Pons (tissue), 1 donor: ENCODE results near the gene C2orf92.
"Not testable (repeated sequence)": the region's sequence is repeated elsewhere in the genome, so short reads cannot be mapped to it uniquely, and the experiment has no call there.

ENCODE experiments used
- DNase-seq: peaks from one replicate; pipeline ENCODE4 v3.0.0-alpha.2; 2016; ENCODE audit warnings: low spot score

C2orf92 gene

GRCh38 chr2:97669448-97669847 is at the start of gene C2orf92:
Gene C2orf92, plus strand, starts transcription at chr2:97669713. Its CDS starts 76 bp downstream, at chr2:97669789.
- no peak for DNase-seq

GRCh38 chr2:97620492-97620891 is 49.0 kb upstream of the C2orf92 start:
- DNase-seq, result not testable (repeated sequence)

DNA sequence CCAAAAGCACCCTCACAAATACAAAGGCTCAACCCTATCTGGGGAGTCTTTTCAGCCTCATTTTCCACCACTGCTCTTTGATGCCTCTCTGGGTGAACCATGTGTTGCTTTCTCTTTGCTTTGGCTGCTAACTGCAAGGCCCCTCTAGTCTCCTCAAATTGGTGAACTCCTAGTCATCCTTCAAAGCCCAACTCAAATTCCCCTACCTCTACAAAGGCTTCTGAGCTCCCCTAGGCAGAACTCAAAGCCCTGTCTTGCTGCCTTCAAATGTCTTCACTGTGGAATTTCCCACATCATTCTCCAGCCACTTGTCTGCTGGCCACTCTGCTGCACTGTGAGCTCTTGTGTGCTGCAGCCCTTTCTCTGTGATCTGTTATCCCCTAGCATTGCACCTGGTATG is 46.5 kb upstream of the C2orf92 start:
- DNase-seq, result not testable (repeated sequence)

DNA sequence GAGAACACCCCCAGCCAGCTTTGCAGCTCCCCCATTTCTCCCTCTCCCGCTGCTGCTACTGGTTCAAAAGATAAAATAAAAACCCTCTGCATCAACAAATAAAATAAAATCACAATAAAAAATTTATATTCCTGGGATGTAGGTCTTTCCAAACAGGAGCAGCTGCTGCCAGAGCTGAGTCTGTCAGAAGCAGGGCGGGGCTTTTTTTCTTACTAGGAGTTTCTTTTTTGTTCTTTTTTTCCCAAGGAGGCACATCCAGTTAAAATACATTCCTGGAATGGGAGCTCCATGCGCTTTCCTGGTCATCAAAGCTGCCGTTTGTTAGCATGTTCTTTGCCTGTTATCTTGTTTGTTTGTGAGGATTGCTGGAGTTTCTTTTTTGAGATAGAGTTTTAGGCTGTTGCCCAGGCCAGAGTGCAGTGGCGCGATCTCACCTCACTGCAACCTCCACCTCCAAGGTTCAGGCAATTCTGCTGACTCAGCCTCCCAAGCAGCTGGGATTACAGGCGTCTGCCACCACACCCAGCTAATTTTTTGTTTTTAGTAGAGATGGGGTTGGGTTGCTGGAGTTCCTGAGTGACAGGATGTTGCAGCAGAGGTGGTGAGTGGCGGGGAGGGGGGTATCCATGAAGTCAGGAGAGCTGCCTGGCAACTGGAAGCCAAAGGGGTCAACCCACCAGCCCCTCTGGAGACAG is 44.0 kb upstream of the C2orf92 start:
- DNase-seq, result not testable (repeated sequence)

GRCh38 chr2:97626049-97626430 is 43.5 kb upstream of the C2orf92 start:
- not testable (repeated sequence) for DNase-seq

- no peak for DNase-seq
Measured at GRCh38 chr2:97644023-97644717, 25.3 kb upstream of the C2orf92 start.

GRCh38 chr2:97645112-97645694 is 24.3 kb upstream of the C2orf92 start:
- no peak for DNase-seq

GRCh38 chr2:97645695-97646629 is 23.6 kb upstream of the C2orf92 start, which contains the start of gene COX5B:
Gene COX5B, plus strand, starts transcription at chr2:97646062. Its CDS starts 25 bp downstream, at chr2:97646087.
- DNase-seq, result peak; percentile 99

DNA sequence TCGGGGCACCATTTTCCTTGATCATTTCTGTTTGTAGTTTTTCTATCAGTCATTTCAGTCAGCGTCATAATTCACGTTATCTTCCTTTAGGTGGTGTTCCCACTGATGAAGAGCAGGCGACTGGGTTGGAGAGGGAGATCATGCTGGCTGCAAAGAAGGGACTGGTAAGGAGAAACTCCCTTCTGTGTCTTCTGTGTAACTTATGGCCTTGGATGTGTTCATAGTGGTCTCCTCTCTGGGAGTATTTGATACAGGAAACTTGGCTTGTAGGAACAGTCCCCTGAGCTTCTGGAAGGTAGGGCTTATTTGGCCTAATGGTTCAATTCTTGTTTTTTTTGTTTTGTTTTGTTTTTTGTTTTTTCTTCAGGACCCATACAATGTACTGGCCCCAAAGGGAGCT is 22.5 kb upstream of the C2orf92 start:
- no peak for DNase-seq

- DNase-seq, result no peak
Measured at GRCh38 chr2:97651114-97651513, 18.4 kb upstream of the C2orf92 start.

- DNase-seq, result no peak
Measured at GRCh38 chr2:97653473-97653872, 16.0 kb upstream of the C2orf92 start.

DNA sequence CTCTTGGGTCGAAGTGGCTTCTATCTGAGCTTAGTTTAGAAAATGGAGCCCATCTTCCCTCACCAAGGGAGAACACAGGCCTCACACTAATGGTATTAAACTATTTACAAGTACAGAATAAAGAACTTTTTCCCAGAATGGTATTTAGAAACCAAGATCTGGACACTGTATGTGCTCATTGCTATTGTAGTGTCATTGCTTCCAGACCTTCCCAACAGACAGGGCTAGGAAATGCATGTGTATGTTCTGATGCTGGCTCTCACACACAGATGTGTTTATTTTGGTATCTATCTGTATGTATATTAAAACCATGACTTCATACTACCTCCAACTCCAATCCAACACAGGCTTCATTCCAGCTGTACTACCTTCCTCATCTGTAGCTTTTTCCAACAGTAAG is 15.6 kb upstream of the C2orf92 start:
- DNase-seq, result no peak

- no peak for DNase-seq
Measured at GRCh38 chr2:97654309-97654708, 15.2 kb upstream of the C2orf92 start.

DNA sequence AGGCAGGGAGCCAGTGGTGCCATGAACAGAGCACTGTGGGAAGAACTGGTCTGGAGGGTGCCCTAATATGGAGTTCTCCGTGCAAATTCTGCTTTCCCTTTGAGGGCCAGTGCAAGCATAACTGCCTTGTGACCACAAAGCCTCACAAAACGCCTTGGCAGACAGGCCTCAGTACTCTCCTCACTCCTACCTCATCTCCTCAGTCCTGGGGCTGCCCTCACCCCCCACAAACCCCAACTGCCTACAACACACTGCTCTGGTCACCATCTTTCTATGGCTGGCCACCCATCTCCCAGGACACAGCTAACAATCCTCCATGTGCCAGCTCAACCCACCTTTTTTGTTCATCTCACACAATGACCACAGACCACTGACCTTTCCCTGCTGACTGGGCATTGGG is 14.7 kb upstream of the C2orf92 start:
- DNase-seq, result no peak

DNA sequence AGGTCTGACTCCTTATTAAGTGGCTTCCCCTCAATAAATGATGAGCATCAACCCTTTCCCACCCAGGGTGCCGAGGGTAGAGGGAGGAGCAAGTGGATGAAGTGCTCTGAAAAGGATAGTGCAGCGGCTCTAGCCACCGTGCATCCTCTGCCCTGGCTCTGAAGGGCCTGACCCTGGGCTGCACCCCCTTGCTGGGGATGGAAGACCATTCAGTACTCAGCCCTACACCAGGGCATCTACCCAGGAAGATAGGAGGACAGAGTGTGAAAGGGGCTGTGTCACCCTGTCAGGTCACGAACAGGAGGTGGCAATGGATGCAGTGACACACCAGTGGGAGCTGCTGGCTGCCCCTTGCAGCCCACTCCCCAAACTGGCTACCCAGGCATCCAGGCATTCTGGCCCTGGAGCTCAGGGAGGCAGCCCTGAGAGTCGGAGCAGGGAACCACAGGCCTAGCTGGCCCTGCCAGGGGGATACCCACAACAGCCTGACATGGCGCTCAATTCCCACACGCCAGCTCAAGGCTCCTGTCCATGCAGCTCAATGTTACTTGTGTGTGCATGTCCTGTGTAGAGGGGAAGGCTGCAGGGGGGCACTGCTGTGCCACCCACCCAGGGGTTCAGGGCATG is 13.3 kb upstream of the C2orf92 start:
- DNase-seq, result no peak

DNA sequence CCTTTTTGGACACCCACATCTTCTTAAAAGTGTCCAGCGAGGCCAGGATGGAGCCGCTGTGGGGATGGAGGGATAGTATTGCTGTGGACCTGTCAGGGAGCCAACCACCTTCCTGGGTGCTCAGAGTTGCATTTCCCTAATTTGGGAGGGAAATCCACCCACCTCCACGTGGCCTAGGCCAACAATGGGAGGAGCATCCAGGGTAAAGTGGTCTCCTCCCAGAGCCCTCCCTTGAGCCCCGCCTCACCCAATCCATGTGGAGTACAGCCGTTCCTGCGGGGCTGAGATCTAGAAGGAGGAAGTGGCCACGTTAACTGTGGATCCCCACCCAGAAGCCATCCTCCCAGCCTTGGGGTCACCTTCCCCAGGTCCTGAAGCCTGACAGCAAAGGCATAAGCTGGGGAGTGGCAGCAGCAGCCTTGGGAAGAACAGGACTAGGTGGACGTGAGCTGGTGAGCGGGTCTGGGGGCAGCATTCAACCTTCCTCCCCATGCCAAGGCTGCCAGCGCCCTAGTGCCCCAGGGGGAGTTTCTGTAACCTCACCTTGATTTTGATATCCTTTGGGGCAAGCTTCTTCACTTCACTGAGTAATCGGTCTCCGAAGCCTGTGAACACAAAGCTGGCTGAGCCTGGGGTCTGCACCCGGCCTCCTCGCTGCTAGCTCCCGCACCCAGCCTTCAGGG is 12.5 kb upstream of the C2orf92 start:
- DNase-seq, result no peak

DNA sequence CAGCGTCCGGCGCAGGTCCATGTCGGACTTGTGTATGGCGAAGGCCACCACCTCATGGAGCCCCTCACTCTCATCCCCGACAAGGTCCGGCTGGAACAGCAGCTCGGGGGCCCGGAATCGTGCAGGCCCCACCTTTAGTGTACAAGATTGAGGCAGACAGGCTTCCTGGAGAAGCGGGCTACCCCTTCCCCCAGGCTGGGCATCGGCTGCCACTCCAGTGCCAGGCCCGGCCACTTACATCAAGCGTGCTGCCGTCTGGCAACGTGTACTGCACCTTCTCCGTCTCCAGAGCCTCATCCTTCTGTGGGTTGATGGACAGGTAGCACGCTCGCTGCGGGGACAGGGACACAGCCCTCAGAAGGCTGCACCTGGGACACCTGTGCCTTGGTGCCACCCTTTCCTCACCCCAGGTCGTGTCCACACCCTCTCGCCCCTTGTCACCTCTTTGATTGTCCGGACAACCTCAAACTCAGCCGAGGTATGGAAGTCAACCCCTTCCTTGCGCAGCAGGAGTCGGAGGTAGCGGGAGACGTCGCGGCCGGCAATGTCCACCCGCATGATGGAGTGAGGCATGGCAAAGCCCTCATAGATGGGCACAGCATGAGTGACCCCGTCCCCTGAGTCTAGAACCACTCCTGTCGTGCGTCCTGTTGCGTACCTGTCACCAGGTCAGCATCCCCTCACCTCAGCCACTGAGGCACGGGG is 11.4 kb upstream of the C2orf92 start:
- no peak for DNase-seq

DNA sequence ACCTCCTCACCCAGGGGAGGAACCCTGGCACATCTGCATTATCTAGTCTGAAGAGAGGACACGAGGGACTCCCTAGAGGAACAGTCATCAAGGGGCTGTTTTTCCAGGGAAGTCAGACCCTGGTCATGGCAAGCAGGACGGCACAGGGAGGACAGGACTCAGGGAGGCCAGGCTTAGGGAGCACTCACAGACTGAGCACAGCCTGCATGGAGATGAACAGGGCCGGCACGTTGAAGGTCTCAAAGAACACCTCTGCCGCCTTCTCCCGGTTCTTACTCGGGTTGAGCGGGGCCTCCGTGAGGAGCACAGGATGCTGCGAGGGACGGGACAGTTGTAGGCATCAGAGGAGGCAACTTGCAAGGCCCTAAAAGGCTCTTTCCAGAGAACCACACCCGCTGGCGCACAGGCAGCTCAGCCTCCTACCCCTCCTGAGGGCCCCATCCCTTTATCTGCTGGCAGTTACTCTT is 10.8 kb upstream of the C2orf92 start:
- DNase-seq, result no peak

DNA sequence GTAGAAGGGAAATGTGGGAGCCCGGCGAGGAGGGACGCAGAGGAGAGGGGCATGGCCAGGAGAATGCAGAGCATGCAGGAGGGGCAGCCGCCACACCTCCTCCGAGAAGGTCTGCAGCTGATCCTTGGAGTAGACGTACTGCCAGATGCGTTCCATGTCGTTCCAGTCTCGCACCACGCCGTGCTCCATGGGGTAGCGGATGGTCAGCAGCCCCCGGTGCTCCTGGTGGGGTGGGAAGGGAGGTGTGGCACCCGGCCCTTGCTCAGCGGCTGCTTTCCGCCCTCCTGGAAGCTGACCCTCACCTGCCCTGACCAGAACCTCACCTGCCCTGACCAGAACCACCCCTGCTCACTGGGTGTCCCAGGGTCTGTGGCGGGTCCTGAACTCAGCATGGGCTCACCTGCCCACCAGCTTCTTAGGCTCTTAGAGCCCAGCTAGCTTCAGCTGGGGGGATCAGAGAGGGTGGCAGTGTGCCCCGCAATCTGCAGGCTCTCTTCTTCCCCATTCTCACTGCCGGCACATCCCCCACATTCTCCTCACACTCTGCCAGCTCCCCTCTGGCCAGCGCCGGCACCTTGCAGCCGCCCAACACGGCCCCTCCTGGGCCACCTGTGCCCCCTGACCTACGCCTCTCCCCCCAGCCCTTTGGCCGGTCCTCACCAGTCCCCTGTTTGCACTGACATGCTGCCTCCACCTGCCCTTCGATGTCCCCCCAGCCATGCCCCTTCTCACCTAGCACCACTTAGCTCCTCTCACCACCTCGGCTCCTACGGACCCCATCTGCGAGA is 10.1 kb upstream of the C2orf92 start:
- DNase-seq, result no peak
